Esophagus squamous epithelium (tissue), 5 donors: ENCODE measurements around the gene STEAP1. TPM values are rescaled to one million over a fixed set of nuclear protein-coding genes. Genes with fewer than 3 reads are reported as not detected.

Experiments used
- DNase-seq: peaks from one replicate; lab custom pipeline; 2025; lab: John Stamatoyannopoulos, UW
- H3K27ac ChIP-seq, 4 donors: fragments of 200-600 bp; sonication (generic); one replicate each; pipeline ENCODE4 v1.5.1; 2016 to 2019; ENCODE audit warnings: mild to moderate bottlenecking in 1 of 4
- H3K27me3 ChIP-seq, 4 donors: fragments of 200-600 bp; sonication (generic); 1 replicate in 3 of 4; 2 replicates in 1 of 4; pipeline versions ENCODE4 v1.5.1 to v1.6.0; 2017 to 2021; ENCODE audit warnings: antibody characterized with exemption in 1 of 4
- H3K36me3 ChIP-seq, 3 donors: fragments of 200-600 bp; sonication (generic); one replicate each; pipeline ENCODE4 v1.5.1; 2016 to 2019
- H3K4me1 ChIP-seq, 3 donors: fragments of 200-600 bp; sonication (generic); one replicate each; pipeline ENCODE4 v1.5.1; 2017 to 2019
- H3K4me3 ChIP-seq, 4 donors: fragments of 200-600 bp; sonication (generic); 1 replicate in 3 of 4; 2 replicates in 1 of 4; pipeline ENCODE4 v1.5.1; 2016 to 2019; ENCODE audit warnings: mild to moderate bottlenecking in 2 of 4, moderate library complexity in 1 of 4
- H3K9me3 ChIP-seq, 3 donors: fragments of 200-600 bp; sonication (generic); one replicate each; pipeline ENCODE4 v1.5.1; 2016 to 2019
- POLR2A ChIP-seq, 4 donors: fragments of 450-650 bp; IDR thresholded peaks; one replicate each; pipeline ENCODE4 v1.6.1; 2017; ENCODE audit warnings: antibody characterized with exemption in 4 of 4, mild to moderate bottlenecking in 4 of 4, moderate library complexity in 3 of 4
- WGBS, 2 donors: methylation state at CpG; one replicate each; pipeline ENCODE4 v1.1.5; 2018; 5-methylcytosine and 5-hydroxymethylcytosine counted together
- intact Hi-C: fragments of 100-400 bp; cut with DNase I; formaldehyde crosslinking; loops from one replicate; pipeline ENCODE4 v1.15.0; 2022
- total RNA-seq, 4 donors: library from RNA; depleted of rRNA; stranded (reverse); fragments of >200 nt; gene quantifications; one replicate each; pipeline ENCODE4 v1.1.0, GENCODE V29; 2016
- TF ChIP-seq, protein P1 (sequence below), 6 experiments: fragments of 450-650 bp in 4 of 6; fragments of 200-600 bp in 2 of 6; sonication (generic) in 2 of 6; IDR thresholded peaks; one replicate each; pipeline ENCODE4 v1.5.1; 2016 to 2019; ENCODE audit warnings: antibody characterized with exemption in 6 of 6, mild to moderate bottlenecking in 4 of 6, moderate library complexity in 4 of 6
- donor health status: DM: yes; HTN: yes; CAD: no.

Gene STEAP1
- total RNA-seq, 4 donors from 2014 or later, result 15.6 to 28.1 (median 21.7) TPM

DNA sequence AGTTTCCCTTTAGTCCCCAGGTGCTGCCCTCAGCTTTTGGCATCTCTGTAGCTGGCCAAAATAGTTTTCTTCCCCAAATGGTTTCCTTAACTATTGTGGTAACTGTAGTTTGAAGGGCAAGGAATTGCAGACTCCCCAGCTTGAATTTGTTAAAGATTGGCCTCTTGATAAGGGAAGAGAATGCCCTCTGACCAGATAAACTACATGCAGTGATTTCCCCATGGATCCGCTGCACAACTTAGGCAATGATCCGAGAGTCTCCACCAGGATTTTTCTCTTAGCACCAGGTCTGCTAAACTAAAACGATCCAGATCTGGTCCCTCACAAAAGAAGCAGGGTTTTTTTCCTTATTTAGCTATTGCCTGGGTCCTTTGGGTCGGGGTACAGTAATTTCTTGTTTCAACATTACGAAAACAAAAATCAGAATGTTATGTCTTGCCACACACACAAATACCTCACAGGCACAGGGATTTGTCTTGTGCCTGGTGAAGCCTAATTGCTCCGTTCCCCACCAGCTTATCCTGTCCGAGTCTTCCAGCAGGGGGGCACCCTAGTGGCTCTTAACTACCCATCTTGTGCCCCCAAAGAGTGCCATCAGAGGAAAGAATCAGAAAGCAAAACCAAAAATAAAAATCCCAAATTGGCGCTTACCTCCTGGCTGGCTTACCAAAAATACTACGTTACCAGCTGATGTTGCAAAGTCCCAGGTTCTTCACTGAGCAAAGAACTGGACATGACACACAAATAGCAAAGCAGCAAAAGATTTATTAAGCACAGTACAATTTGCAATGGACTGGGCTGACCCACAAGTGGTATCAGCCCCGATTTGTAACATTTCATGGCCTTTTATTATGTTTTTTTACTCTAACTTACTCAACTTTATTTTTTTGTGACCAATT is 40.9 kb downstream of the STEAP1 start:
- H3K36me3 ChIP-seq, result no peaks in the 10 kb centered on the region
- TF ChIP-seq, protein P1, sequence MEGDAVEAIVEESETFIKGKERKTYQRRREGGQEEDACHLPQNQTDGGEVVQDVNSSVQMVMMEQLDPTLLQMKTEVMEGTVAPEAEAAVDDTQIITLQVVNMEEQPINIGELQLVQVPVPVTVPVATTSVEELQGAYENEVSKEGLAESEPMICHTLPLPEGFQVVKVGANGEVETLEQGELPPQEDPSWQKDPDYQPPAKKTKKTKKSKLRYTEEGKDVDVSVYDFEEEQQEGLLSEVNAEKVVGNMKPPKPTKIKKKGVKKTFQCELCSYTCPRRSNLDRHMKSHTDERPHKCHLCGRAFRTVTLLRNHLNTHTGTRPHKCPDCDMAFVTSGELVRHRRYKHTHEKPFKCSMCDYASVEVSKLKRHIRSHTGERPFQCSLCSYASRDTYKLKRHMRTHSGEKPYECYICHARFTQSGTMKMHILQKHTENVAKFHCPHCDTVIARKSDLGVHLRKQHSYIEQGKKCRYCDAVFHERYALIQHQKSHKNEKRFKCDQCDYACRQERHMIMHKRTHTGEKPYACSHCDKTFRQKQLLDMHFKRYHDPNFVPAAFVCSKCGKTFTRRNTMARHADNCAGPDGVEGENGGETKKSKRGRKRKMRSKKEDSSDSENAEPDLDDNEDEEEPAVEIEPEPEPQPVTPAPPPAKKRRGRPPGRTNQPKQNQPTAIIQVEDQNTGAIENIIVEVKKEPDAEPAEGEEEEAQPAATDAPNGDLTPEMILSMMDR (IDR thresholded peaks at IDR 0.05), result no peak
- no peak for TF ChIP-seq POLR2A (IDR thresholded peaks at IDR 0.05)
- WGBS, 2 donors, result 69 to 74% methylated on average over 10 of the region's 10 CpGs

DNA sequence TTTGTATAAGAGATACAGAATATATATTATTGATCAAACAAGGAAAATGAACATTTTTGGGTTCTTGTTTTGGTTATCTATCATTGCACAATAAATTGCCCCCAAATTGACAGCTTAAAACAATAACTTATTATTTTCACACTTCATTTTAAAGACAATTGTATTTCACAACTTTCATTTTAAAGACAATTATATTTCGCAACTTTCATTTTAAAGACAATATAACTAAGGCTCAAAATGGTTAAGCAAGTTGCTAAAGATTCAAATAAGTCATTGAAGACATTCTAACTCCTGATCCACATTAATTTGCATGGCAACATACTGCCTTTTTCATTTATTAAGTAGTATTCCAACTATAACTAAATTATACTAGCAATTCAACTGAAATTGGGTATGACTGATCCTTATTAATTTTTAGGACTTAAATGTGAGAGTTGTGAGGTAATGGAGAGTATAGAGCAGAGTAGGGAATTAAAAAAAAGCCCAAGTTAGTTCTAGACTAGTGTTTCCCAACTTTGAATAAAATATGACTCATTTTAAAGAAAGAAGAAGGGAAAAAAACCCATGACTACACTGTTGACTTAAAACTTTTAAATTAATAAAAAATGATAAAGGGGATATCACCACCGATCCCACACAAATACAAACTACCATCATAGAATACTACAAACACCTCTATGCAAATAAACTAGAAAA is 47.4 kb downstream of the STEAP1 start:
- TF ChIP-seq, protein P1 (IDR thresholded peaks at IDR 0.05), result no peak
- TF ChIP-seq POLR2A (IDR thresholded peaks at IDR 0.05), result no peak
- DNase-seq, result no peak
- H3K27ac ChIP-seq, result no peak overlapping the region
- intact Hi-C loops, result no loop called here
- no peaks in the 10 kb centered on the region for H3K9me3 ChIP-seq
- H3K4me1 ChIP-seq, result no peaks in the 10 kb centered on the region
- H3K36me3 ChIP-seq, result no peaks in the 10 kb centered on the region
- no peak overlapping the region for H3K4me3 ChIP-seq
- WGBS, 2 donors, result 95 to 100% methylated on average over 2 of the region's 2 CpGs
- H3K27me3 ChIP-seq, result no peaks in the 10 kb centered on the region

More for the DNA sequence above, 40.9 kb downstream of the STEAP1 start:
- H3K4me1 ChIP-seq, result no peaks in the 10 kb centered on the region
- H3K27ac ChIP-seq, result no peak overlapping the region
- DNase-seq, result no peak
- no peaks in the 10 kb centered on the region for H3K27me3 ChIP-seq
- no peaks in the 10 kb centered on the region for H3K9me3 ChIP-seq
- intact Hi-C loops, result no loop called here
- H3K4me3 ChIP-seq, result no peak overlapping the region

DNA sequence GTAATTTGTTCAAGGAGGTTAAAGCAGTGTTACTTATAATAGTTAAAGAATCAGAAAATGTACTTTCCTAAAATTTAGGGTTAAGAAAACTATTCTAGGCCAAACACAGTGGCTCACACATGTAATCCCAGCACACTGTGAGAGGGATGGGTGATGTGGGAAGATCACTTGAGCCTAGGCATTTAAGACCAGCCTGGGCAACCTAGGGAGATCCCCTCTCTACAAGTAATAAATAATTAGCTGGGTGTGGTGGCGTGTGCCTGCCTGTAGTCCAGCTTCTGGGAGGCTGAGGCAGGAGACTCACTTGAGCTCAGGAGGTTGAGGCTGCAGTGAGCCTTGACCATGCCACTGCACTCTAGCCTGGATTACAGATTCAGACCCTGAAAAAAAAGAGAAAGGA is 53.7 kb downstream of the STEAP1 start:
- 56 to 71% methylated on average over 1 of the region's 1 CpG for WGBS, 2 donors
- intact Hi-C loops, result no loop called here

DNA sequence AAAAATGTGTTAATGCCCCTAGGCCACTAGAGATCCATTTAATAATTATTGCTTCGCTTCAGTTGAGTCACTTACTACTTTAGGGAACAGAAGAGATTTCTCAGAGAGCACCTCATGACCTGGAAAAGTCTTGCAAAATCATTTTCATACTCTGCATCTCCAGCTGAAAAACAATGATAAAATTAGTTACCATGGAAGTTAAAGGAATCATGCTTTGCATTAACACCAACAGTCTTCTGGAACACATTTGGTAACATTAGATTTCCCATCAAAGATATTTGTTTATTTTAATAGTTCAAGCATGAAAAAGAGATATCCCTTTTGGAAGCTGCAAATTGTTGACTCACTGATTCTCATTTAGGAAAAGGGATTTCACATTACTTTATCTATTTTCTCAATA is 55.5 kb downstream of the STEAP1 start:
- 25 to 53% methylated on average over 1 of the region's 1 CpG for WGBS, 2 donors
- no peak for DNase-seq

More for the DNA sequence above, 53.7 kb downstream of the STEAP1 start:
- no peak overlapping the region for H3K27ac ChIP-seq
- TF ChIP-seq, protein P1 (IDR thresholded peaks at IDR 0.05), result no peak
- TF ChIP-seq POLR2A (IDR thresholded peaks at IDR 0.05), result no peak
- peaks cover 5 to 36% (median 6%) of the 10 kb centered on the region in 3 donors for H3K4me1 ChIP-seq
- H3K9me3 ChIP-seq, result no peaks in the 10 kb centered on the region
- H3K36me3 ChIP-seq, result no peaks in the 10 kb centered on the region
- peaks cover 0 to 17% (median 0%) of the 10 kb centered on the region in 4 donors for H3K27me3 ChIP-seq
- no peak overlapping the region for H3K4me3 ChIP-seq
- no peak for DNase-seq

More for the DNA sequence above, 55.5 kb downstream of the STEAP1 start:
- intact Hi-C loops, result no loop called here
- H3K4me1 ChIP-seq, result peaks cover 5 to 36% (median 7%) of the 10 kb centered on the region in 3 donors
- no peak for TF ChIP-seq POLR2A (IDR thresholded peaks at IDR 0.05)
- TF ChIP-seq, protein P1 (IDR thresholded peaks at IDR 0.05), result no peak
- H3K27me3 ChIP-seq, result peaks cover 0 to 17% (median 0%) of the 10 kb centered on the region in 4 donors
- no peaks in the 10 kb centered on the region for H3K9me3 ChIP-seq
- peak overlapping the region in 1 of 4 donors; percentile 87 for H3K27ac ChIP-seq
- H3K4me3 ChIP-seq, result no peak overlapping the region
- no peaks in the 10 kb centered on the region for H3K36me3 ChIP-seq
